Measurements from ENCODE around the gene PHF12.
"Not testable (repeated sequence)": the region's sequence is repeated elsewhere in the genome, so short reads cannot be mapped to it uniquely, and the experiment has no call there.

PHF12 gene

DNA sequence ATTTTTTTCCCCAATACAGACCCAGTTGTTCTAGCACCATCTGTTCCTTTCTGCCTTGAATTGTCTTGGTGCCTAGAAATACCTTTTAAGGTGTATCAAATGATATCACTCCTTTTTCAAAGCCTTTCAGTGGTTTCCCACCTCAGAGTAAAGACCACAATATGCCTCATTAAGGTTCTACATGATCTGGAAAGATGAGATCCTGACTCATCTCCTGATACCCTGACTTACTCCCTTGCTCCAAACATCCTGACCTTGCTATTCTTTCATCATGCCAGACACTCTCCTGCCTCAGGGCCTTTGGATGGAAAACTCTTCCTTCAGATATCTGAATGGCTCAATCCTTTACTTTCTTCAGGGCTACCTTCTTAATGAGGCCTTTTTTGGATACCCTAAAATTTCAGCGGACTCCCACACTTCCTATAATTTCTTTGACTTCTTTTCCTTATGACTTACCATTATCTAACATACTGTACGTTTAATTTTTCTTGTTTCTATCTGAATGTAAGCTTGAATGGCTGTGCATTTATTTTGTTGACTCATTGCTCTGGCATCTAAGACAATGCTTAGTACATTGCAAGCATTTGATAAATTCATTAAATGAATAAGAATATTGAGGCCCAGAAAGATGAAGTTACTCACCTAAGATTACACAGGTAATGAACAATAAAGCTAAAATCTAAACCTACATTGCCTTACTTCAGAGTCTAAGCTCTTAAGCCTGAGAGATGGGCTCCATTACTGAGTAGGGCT is 73.0 kb downstream of the PHF12 start:
- no peak overlapping the region for H3K27ac ChIP-seq (ENCODE audit: low read depth, low read length)
- no peaks in the 10 kb centered on the region for H3K4me1 ChIP-seq (ENCODE audit: control insufficient read depth, low read length)
- TF ChIP-seq EZH2phosphoT487 (IDR thresholded peaks at IDR 0.05; ENCODE audit: borderline replicate concordance, low read length): no peak
- TF ChIP-seq, protein P1, sequence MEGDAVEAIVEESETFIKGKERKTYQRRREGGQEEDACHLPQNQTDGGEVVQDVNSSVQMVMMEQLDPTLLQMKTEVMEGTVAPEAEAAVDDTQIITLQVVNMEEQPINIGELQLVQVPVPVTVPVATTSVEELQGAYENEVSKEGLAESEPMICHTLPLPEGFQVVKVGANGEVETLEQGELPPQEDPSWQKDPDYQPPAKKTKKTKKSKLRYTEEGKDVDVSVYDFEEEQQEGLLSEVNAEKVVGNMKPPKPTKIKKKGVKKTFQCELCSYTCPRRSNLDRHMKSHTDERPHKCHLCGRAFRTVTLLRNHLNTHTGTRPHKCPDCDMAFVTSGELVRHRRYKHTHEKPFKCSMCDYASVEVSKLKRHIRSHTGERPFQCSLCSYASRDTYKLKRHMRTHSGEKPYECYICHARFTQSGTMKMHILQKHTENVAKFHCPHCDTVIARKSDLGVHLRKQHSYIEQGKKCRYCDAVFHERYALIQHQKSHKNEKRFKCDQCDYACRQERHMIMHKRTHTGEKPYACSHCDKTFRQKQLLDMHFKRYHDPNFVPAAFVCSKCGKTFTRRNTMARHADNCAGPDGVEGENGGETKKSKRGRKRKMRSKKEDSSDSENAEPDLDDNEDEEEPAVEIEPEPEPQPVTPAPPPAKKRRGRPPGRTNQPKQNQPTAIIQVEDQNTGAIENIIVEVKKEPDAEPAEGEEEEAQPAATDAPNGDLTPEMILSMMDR (IDR thresholded peaks at IDR 0.05; ENCODE audit: low read depth, low read length, poor library complexity, severe bottlenecking): no peak
- no peaks in the 10 kb centered on the region for H4K20me1 ChIP-seq (ENCODE audit: control insufficient read depth, insufficient read depth, low read depth, low read length)
- H3K9me2 ChIP-seq (replicated peaks; ENCODE audit: control insufficient read depth, low read length): no peaks in the 10 kb centered on the region
- no peaks in the 10 kb centered on the region for H3K27me3 ChIP-seq (ENCODE audit: control insufficient read depth, low read length)
- H3K4me2 ChIP-seq (ENCODE audit: low read length): no peak overlapping the region
- peaks cover 13% of the 10 kb centered on the region; the same call in 1 of the 2 replicates for H3K36me3 ChIP-seq (ENCODE audit: control insufficient read depth, low read length)
- no peaks in the 10 kb centered on the region for H3F3A ChIP-seq (ENCODE audit: control insufficient read depth, insufficient read depth)
- H3K79me2 ChIP-seq (ENCODE audit: control insufficient read depth, low read length): no peaks in the 10 kb centered on the region
- H3K9me3 ChIP-seq (ENCODE audit: control insufficient read depth, insufficient read depth, low read length): no peaks in the 10 kb centered on the region
- no peak overlapping the region for H3K4me3 ChIP-seq (ENCODE audit: low read length)

DNA sequence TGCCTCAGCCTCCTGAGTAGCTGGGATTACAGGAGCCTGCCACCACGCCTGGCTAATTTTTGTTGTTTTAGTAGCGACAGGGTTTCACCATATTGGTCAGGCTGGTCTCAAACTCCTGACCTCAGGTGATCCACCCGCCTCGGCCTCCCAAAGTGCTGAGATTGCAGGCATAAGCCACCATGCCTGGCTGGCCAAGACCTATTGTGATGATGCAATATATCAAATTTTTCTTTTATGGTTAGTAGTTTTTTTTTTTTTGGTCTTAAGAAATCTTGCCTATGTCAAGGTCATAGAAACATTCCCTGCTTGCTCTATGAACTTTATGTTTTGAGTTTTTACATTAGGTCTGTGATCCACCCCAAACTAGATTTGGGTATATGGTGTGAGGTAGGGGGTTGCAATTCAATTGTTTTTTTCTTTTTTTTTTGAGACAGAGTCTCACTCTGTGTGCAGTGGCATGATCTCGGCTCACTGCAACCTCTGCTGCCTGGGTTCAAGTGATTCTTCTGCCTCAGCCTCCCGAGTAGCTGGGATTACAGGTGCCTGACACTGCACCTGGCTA is 74.1 kb downstream of the PHF12 start:
- H3K27ac ChIP-seq (ENCODE audit: low read depth, low read length); H3K9me3 ChIP-seq (ENCODE audit: control insufficient read depth, insufficient read depth, low read length); H4K20me1 ChIP-seq (ENCODE audit: control insufficient read depth, insufficient read depth, low read depth, low read length); H3K4me3 ChIP-seq (ENCODE audit: low read length); H3K9me2 ChIP-seq (replicated peaks; ENCODE audit: control insufficient read depth, low read length); H3K4me1 ChIP-seq (ENCODE audit: control insufficient read depth, low read length); H3K4me2 ChIP-seq (ENCODE audit: low read length); H3K79me2 ChIP-seq (ENCODE audit: control insufficient read depth, low read length); H3F3A ChIP-seq (ENCODE audit: control insufficient read depth, insufficient read depth); H3K27me3 ChIP-seq (ENCODE audit: control insufficient read depth, low read length): not testable (repeated sequence)
- peaks cover 13% of the 10 kb centered on the region; the same call in 1 of the 2 replicates for H3K36me3 ChIP-seq (ENCODE audit: control insufficient read depth, low read length)

DNA sequence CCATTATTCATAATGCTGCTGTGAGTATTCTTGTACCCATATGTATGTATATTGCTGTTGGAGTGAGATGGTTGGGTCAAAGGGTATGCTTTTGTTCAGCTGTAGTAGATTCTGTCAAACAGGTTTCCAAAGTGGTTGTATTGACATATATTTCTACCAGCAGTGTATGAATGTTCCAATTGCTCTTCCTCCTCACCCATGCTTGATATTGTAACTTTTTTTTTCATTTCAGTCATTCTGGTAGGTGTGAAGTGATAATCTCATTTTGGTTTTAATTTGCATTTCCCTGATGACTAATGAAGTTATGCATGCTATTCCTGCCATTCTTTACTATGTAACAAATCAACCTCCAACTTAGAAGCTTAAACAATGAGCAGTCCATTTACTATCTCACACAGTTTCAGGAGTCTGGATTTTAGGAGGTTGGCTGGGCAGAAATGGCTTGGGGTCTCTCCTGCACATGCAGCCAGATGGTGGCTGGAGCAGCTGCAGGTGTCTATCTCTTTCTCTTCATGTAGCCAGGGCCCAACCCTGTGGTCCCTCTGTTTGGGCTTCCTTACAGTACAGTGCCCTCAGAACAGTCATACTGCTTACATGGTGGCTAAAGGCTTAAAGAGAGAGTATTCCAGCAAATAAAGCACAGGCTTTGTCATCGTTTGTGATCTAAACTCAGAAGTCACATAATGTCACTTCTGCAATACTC is 75.3 kb downstream of the PHF12 start:
- Histone ChIP-seq H3K4me1 (ENCODE audit: control insufficient read depth, low read length) (peaks cover 9% of the 10 kb centered on the region), H3K9me3 (ENCODE audit: control insufficient read depth, insufficient read depth, low read length) (no peaks in the 10 kb centered on the region), H3K79me2 (ENCODE audit: control insufficient read depth, low read length) (no peaks in the 10 kb centered on the region), H3K36me3 (ENCODE audit: control insufficient read depth, low read length) (peaks cover 5% of the 10 kb centered on the region; the same call in 1 of the 2 replicates), H3K27ac (ENCODE audit: low read depth, low read length) (no peak overlapping the region), H3K9me2 (replicated peaks; ENCODE audit: control insufficient read depth, low read length) (no peaks in the 10 kb centered on the region), H3K4me2 (ENCODE audit: low read length) (no peak overlapping the region), H3F3A (ENCODE audit: control insufficient read depth, insufficient read depth) (no peaks in the 10 kb centered on the region), H4K20me1 (ENCODE audit: control insufficient read depth, insufficient read depth, low read depth, low read length) (no peaks in the 10 kb centered on the region), H3K27me3 (ENCODE audit: control insufficient read depth, low read length) (no peaks in the 10 kb centered on the region), H3K4me3 (ENCODE audit: low read length) (no peak overlapping the region)
- no peak for TF ChIP-seq EZH2phosphoT487 (IDR thresholded peaks at IDR 0.05; ENCODE audit: borderline replicate concordance, low read length)
- TF ChIP-seq, protein P1 (IDR thresholded peaks at IDR 0.05; ENCODE audit: low read depth, low read length, poor library complexity, severe bottlenecking): no peak

DNA sequence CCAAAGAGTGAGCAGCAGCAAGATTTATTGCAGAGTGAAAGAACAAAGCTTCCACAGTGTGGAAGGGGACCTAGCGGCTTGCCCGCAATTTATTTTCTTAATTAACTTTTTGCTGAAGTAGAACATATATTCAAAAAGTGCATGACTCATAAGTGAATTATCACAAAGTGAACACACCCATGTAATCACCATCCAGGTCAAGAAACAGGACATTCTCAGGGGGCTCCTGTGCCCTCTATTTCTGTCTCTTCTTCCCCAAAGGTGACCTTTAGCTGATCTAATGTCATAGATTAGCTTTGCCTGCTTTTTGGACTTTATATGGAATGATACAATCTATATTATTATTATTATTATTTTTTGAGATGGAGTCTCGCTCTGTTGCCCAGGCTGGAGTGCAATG is 76.6 kb downstream of the PHF12 start:
- Histone ChIP-seq H3K9me3 (ENCODE audit: control insufficient read depth, insufficient read depth, low read length) (no peaks in the 10 kb centered on the region), H3K36me3 (ENCODE audit: control insufficient read depth, low read length) (0 out of 2 replicates have a peak, but pooled peaks cover 2% of the 10 kb centered on the region), H3K4me3 (ENCODE audit: low read length) (no peak overlapping the region), H3K27me3 (ENCODE audit: control insufficient read depth, low read length) (no peaks in the 10 kb centered on the region), H3K79me2 (ENCODE audit: control insufficient read depth, low read length) (no peaks in the 10 kb centered on the region), H4K20me1 (ENCODE audit: control insufficient read depth, insufficient read depth, low read depth, low read length) (no peaks in the 10 kb centered on the region), H3K27ac (ENCODE audit: low read depth, low read length) (no peak overlapping the region), H3F3A (ENCODE audit: control insufficient read depth, insufficient read depth) (no peaks in the 10 kb centered on the region), H3K9me2 (replicated peaks; ENCODE audit: control insufficient read depth, low read length) (no peaks in the 10 kb centered on the region), H3K4me2 (ENCODE audit: low read length) (no peak overlapping the region), H3K4me1 (ENCODE audit: control insufficient read depth, low read length) (peaks cover 13% of the 10 kb centered on the region)
- TF ChIP-seq EZH2phosphoT487 (IDR thresholded peaks at IDR 0.05; ENCODE audit: borderline replicate concordance, low read length): no peak
- TF ChIP-seq, protein P1 (IDR thresholded peaks at IDR 0.05; ENCODE audit: low read depth, low read length, poor library complexity, severe bottlenecking): no peak
